ENCODE results near the gene SYNJ2.
"Not testable (repeated sequence)": the region's sequence is repeated elsewhere in the genome, so short reads cannot be mapped to it uniquely, and the experiment has no call there.

SYNJ2 gene, protein sequence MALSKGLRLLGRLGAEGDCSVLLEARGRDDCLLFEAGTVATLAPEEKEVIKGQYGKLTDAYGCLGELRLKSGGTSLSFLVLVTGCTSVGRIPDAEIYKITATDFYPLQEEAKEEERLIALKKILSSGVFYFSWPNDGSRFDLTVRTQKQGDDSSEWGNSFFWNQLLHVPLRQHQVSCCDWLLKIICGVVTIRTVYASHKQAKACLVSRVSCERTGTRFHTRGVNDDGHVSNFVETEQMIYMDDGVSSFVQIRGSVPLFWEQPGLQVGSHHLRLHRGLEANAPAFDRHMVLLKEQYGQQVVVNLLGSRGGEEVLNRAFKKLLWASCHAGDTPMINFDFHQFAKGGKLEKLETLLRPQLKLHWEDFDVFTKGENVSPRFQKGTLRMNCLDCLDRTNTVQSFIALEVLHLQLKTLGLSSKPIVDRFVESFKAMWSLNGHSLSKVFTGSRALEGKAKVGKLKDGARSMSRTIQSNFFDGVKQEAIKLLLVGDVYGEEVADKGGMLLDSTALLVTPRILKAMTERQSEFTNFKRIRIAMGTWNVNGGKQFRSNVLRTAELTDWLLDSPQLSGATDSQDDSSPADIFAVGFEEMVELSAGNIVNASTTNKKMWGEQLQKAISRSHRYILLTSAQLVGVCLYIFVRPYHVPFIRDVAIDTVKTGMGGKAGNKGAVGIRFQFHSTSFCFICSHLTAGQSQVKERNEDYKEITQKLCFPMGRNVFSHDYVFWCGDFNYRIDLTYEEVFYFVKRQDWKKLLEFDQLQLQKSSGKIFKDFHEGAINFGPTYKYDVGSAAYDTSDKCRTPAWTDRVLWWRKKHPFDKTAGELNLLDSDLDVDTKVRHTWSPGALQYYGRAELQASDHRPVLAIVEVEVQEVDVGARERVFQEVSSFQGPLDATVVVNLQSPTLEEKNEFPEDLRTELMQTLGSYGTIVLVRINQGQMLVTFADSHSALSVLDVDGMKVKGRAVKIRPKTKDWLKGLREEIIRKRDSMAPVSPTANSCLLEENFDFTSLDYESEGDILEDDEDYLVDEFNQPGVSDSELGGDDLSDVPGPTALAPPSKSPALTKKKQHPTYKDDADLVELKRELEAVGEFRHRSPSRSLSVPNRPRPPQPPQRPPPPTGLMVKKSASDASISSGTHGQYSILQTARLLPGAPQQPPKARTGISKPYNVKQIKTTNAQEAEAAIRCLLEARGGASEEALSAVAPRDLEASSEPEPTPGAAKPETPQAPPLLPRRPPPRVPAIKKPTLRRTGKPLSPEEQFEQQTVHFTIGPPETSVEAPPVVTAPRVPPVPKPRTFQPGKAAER (N-terminal part only)

DNA sequence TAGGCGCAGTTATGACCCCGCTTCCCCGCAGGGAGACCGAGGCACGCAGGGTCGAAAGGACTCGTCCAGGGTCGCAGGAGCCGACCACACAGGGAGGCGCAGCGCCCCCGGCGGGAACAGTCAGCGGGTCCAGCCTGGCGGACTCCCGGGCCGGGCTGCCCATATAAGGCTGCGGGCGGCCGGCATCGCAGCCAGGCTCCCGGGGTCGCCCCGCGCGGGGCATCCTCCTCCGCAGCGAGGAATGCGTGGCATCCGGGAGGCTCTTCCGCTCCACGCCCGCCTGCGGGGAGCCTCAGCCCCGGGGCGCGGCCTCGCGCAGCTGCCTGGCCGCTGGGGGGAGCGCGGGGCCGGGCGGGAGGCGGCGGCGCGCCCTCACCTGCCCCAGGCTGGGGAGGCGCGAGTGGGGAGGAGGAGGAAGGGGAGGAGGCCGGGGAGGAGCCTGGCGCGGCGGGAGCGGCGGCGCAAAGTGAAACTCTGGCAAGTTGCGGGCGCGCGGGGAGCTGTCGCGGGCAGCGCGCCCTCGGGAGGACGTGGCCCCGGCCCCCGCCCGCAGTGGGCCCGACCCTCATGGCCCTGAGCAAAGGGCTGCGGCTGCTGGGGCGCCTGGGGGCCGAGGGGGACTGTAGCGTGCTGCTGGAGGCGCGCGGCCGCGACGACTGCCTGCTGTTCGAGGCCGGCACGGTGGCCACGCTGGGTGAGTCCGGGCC, at the start of gene SYNJ2:
Gene SYNJ2 (plus strand): TSS at position 469 of the 707 bp plus-strand sequence. CDS start 99 bp downstream, at position 568.
- peak; percentile 62 for DNase-seq

DNA sequence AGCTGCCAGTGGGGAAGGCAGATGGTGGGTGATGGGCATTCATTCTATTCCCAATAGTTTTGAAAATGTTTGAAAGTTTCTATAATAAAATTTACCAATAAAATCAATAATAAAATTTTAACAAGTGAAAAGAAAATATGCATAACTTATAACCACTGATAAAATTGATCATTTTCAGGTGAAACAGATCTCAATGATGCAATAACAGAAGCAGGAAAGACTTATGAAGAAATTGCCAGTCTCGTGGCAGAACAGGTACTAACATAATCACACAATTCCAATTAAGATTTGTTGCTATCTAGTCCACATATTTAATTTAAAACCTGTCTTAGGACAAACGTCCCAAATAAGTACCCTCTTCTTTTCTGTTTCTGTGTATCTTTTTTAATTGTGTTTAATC, 45.9 kb upstream of the SYNJ2 start:
- no peak for DNase-seq

DNA sequence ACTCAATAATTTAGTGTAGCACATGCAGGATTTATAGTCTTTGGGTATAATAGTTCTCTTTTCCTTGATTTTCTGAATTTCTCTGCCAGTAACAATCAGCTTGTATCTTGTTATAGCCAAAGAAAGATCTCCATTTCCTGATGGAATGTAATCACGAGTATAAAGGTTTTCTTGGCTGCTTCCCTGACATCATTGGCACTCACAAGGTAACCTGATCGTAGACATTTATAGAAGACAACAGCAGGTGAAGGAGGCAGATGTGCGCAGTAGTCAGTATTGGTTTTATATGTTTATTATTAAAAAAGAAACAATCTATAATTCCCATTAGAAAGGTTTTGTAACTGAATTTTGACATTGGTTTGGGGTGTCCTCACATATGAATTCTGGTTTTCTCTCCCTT, 44.3 kb upstream of the SYNJ2 start:
- no peak for DNase-seq

DNA sequence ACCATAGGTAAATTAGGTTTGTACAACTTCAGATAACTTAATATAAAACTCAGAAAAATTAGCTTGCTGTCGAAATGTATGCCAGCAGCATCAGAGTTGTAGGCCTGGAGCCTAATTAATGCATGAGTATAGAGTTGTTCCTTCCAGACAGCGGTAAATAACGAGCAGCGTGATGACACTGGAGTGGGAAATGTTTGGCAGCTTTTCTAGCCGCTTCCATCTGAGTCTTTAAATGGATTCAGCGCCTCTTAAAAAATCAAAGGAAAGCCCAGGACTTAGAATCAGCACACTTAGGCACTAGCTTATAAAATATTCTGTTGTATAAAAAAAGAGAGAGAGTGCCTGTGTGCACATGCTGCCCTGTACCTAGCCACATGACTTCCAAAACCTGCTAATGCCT, 43.7 kb upstream of the SYNJ2 start:
- no peak for DNase-seq

GRCh38 chr6:157940375-157941036, 41.2 kb upstream of the SYNJ2 start:
- DNase-seq: not testable (repeated sequence)

DNA sequence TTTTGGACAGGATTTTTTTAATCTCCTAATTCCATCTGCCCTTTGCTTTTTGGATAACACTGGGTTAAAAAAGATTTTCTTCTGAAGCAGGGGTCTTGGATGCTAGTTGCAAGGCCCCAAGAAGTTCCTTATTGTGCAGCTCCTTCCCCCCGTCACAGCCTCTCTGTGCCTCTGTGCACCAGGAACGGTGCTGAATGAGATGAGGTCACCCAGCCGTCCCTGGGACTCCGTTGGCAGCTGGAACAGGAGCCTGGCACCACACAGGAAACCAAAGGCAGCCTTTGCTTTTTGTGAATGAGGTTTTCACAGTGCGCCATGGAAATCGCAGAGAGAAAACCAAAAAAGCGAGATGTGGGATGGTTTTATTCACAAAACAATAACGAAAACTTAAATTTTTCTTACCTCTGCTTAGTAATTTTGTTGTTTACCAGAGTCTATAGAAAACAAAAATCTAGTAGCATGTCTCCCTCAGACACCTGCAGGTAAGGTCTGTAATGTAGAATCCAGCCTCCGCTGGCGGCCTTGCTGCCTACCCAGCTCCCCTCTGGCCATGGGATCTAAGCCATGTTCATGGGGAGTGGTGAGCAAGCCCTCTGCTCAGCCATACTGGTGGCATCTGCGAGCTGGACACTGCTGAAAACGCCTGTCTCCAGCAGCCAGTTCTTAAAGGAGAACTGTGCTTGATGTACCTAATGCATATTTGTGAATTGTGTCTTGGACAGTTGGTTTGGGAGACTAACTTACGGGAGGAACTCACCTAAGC, 40.4 kb upstream of the SYNJ2 start:
- no peak for DNase-seq

GRCh38 chr6:157942351-157942750, 39.3 kb upstream of the SYNJ2 start:
- DNase-seq: no peak

- no peak for DNase-seq
These were observed 38.3 kb upstream of the SYNJ2 start for GRCh38 chr6:157943249-157943963.

- no peak for DNase-seq
These were observed 37.7 kb upstream of the SYNJ2 start for GRCh38 chr6:157943964-157944283.

DNA sequence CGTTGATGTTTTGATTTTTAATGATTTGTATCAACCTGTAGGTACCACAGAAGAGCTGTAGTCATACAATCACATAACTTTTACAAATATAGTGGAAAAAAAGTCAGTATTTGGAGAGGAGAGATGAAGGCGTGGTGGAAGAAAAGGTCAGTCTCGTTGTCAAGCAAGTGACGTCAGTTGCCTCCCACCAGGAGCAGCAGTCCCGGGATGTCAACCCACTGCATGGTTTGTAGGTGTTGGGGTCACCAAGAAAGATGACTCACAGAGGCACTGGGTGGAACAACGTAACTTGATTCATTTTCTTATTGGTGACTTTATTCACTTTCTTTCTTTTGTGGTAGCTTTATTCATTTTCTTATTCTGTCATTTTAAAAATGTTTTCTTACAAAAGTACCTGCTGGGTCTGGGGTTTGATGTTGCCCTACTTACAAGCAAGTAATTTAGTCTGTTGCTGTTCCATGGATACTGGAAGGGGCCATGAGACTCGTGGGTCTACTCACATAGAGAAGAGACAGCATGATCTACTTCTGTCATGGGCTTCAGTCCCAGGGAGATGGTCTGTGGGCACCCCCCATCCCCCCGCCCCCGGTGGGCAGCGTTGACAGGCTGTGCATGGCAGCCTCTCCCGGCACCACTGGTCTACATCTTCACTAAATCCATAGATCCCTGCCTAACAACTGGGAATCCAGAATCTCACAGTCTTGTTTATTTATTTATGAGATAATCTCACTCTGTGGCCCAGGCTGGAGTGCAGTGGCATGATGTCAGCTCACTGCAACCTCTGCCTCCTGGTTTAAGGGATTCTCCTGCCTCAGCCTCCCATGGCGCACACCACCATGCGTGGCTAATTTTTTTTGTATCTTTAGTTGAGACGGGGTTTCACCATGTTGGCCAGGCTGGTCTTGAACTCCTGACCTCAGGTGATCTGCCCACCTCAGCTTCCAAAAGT, 36.4 kb upstream of the SYNJ2 start:
- no peak for DNase-seq

GRCh38 chr6:157946053-157946617, 35.5 kb upstream of the SYNJ2 start:
- no peak for DNase-seq

DNA sequence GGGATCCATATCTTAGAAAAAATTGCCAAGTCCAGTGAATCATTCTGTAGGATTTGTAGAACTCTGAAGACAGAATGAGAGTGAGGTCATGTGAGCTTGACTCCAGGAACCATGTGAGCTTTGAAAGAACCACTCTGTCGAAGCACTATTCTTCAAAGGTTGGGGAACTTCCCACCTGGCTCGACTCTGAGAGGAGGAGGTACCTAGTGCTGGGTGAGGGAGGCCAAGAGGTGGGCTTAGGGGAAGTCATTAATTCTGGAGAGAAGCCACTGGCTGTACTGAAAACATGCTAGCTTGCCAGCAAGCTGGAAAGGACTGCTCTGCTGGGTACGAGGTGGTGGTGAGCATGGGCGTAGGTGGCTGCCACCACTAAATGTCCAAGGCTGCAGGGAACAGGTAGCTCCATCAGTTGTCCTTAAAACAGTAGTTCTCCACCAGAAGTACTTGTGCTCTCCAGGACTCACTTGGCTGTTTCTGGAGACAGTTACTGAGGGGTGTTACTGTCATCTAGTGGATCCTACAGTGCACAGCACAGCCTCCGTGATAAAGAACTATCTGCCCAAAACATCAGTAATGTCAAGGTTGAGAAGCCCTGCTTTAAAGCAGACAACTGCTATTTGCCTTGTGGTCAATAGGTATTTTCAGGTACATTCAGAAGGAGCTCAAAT, 34.7 kb upstream of the SYNJ2 start:
- no peak for DNase-seq

GRCh38 chr6:157950899-157951298, 30.8 kb upstream of the SYNJ2 start:
- not testable (repeated sequence) for DNase-seq

- no peak for DNase-seq
These were observed 29.8 kb upstream of the SYNJ2 start for GRCh38 chr6:157951828-157952227.

GRCh38 chr6:157952861-157953351, 28.8 kb upstream of the SYNJ2 start:
- DNase-seq: no peak

DNA sequence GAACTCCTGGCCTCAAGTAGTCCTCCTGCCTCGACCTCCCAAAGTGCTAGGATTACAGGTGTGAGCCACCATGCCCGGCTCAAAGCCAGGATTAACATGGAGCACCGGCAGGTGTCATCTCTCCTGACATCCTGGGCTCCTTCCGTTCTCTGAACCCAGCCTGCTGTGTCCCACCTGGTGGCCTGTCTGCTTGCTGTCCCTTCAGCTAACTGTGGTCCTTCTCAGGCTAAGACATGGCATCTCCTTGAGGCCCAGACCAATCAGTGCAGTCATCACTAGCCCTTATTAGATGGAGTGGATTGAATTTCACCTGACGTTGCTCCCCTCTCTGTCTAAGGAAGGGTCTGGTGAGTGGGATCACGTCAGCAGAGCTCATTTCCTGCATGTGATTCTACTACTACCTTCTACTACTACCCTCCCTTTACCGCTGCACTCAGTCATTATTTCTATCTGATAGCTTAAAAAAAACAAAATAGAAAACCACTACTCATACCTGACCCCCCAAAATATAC, 28.0 kb upstream of the SYNJ2 start:
- DNase-seq: no peak

DNA sequence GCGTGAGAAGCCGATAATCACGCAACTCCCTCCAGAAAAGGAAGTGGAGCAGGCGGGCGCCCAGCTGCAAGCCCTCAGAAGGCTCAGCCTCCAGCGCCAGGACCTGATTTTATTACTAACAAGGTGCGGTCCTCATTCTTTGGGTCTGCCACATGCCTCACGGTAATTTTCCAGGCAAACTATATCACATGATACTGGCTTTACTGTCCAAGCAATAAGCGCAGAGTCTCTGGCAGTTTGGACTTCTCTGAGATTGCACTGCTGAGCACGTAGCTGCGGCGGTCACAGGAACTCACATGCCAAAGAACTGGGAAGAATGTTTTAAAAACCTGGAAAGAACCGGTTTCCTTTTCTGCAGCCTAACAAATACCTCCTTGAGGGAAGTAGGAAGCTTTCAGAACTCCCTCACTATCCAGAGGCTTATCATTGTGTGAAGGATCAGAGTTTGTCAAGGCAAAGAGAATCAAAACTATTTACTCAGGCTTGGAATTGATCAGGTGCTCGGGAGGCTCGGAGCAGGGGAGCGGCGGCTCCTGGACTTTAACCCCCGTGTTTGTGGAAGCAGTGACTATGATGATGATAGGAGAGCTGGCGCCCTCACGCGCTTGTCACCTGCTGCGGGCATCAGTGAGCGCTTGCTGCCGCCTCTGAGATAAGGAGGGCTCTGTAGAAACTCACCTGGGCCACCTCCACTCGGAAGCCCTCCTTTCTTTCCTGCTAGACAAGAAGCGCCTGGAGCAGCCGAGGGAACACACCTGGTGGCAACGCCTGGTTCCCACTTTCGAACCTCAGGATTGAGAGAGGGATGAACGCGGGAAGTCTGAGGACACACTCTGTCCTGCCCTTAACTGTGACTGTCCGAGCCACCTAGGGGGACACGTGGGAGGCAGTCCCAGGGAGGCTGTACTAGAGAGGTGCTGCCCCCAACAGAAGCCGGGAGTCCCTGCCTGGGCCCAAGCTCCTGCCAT, 27.2 kb upstream of the SYNJ2 start:
- no peak for DNase-seq

All from NCI-H510A (cell line).